Cerebellar nuclear complex (tissue), 1 donor: ENCODE results near the gene SPPL2A.
"Not testable (repeated sequence)": the region's sequence is repeated elsewhere in the genome, so short reads cannot be mapped to it uniquely, and the experiment has no call there.

Experiments used
- DNase-seq, 2 experiments: peaks; one replicate each; lab custom pipeline; 2025; lab: John Stamatoyannopoulos, UW

The SPPL2A gene, protein sequence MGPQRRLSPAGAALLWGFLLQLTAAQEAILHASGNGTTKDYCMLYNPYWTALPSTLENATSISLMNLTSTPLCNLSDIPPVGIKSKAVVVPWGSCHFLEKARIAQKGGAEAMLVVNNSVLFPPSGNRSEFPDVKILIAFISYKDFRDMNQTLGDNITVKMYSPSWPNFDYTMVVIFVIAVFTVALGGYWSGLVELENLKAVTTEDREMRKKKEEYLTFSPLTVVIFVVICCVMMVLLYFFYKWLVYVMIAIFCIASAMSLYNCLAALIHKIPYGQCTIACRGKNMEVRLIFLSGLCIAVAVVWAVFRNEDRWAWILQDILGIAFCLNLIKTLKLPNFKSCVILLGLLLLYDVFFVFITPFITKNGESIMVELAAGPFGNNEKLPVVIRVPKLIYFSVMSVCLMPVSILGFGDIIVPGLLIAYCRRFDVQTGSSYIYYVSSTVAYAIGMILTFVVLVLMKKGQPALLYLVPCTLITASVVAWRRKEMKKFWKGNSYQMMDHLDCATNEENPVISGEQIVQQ

DNA sequence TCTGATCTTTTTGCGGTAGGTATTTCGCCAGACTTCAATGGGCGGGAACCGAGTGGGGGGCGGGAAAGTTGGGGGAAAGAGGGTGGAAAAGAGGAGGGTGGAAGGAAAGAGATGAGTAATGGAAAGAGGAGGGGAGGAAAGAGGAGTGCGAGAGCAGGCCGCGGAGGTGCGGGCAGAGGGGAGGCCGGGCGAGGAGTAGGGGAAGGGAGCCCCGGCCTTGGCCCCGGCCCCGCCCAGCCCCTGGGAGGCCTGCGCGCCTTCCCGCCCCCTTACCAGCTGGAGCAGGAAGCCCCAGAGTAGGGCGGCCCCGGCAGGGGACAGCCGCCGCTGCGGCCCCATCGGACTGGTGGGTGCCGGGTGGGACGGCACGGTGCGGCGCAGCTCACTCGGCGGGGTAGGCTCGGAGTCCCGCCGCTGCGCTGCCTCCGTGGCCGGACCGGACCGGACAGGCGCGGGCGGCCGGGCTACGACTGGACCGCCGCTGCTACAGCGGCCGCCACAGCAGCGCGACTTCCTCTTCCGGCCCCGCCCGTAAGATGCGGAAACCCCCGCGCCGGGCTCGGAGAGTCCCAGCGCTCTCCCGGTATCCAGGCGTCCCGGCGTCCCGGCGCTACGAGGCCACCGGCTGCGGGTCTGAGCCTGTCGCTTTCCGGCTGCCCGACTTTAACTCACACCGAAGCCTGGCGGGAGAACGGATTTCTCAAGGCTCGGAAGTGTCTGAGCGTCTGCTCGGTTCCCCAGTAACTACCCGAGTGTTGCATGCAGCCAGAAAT lies at the start of gene SPPL2A:
TSS of gene SPPL2A (minus strand) at position 512 of the 773 bp plus-strand sequence. CDS start at position 339, 173 bp downstream.
- DNase-seq: no peak

DNA sequence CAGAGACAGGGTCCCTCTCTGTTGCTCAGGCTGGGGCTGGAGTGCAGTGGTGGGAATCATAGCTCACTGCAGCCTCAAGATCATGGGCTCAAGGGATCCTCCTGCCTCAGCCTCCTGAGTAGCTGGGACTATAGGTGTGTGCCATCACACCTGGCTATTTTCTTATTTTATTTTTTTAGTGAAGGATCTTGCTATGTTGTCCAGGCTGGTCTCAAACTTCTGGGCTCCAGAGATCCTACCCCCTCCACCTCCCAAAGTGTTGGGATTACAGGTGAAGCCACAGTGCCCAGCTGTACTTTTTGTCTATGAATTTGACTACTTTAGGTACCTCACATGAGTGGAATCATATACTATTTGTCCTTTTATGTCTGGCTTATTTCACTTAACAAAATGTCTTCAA lies 49.1 kb upstream of the SPPL2A start:
- no peak for DNase-seq

DNA sequence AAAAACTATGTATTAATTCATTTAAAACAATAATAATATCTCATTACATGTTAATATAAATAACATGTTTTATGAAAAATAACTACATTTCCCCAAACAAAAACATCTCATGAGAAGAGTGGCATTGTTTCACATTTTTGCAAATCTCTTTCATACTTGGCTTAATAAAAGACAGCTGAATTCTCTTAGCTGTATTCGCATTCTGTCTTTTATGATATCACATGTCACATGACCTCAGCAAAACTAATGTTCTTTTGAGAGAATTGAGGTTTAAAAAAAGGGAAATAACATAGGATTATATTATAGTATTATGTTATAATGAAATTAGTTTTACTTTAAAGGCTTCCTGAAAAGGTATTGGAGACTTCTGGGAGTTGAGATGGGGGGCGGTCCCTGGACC lies 48.4 kb upstream of the SPPL2A start:
- DNase-seq: no peak

DNA sequence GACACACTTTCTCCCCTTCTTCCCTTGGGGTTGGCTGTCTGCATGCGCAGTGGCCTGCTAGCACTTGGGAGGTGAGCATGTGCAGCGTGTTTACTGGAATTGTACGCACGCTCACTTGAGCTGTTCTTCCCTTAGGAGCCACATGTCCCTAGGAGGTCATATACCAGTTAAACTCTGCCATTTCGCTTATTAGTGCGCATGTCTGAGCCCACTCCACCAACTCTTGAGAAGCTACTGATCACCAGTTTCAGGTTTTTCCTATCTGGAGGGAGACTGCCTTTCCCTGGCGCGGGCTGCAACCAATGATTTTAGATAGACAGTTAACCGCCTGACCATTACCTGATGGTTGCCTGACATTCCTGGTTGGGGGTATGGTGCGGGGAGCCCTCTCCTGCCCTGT lies 47.6 kb upstream of the SPPL2A start:
- DNase-seq: no peak

DNA sequence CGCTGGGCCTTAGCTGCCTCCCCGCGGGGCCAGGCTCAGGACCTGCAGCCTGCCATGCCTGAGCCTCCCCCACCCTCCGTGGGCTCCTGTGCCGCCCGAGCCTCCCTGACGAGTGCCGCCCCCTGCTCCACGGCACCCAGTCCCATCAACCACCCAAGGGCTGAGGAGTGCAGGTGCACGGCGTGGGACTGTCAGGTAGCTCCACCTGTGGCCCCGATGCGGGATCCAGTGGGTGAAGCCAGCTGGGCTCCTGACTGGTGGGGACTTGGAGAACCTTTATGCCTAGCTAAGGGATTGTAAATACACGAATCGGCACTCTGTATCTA lies 46.6 kb upstream of the SPPL2A start:
- DNase-seq: not testable (repeated sequence)

DNA sequence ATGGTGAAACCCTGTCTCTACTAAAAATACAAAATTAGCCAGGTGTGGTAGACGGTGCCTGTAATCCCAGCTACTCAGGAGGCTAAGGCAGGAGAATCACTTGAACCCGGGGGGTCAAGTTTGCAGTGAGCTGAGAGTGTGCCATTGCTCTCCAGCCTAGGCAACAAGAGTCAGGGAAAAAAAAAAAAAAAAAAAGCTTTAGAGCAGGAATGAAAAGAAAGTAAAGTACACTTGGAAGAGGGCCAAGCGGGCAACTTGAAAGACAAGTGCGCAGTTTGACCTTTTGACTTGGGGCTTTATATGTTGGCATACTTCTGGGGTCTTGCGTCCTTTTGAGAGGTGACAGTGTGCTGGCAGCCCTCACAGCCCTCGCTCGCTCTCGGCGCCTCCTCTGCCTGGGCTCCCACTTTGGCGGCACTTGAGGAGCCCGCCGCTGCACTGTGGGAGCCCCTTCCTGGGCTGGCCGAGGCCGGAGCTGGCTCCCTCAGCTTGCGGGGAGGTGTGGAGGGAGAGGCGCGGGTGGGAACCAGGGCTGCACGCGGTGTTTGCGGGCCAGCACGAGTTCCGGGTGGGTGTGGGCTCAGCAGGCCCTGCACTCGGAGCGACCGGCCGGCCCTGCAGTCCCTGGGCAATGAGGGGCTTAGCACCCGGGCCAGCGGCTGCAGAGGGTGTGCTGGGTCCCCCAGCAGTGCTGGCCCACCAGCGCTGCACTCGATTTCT lies 46.1 kb upstream of the SPPL2A start:
- not testable (repeated sequence) for DNase-seq

DNA sequence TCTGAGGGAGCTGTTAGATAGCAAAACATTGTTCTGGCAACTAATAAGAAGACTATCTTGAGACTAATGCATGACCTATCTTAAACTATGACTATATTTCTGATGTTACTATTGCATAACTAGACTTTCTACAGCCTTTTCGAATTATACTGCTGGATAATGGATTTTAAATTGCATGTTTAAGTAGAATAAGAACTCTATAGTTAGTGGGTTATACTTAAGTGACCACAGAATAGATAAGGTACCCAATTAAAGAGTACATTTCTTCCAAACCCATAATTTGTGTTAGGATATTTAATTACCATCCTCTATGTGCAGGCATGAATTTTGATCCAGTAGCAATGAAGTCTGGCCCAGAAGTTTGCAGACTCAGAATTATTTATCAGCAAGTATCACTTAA lies 44.6 kb upstream of the SPPL2A start:
- no peak for DNase-seq

DNA sequence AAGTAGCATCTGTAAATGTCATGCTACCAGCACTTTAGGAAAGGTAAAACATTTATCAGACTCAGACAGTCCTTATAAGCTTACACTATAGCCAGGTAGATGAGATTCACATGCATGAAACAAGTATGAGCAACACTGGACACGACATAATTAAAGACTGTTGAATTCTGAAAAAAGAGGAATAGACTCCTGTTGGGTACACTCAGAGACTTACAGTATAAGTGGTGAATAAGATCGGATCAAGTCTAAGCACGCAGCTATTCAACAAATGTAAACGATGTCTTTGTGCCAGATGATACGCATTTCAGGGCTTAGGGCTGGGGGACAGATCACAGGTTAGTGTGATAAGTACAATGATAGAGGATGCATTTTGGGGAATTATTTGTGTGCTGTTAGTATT lies 43.2 kb upstream of the SPPL2A start:
- DNase-seq: no peak

DNA sequence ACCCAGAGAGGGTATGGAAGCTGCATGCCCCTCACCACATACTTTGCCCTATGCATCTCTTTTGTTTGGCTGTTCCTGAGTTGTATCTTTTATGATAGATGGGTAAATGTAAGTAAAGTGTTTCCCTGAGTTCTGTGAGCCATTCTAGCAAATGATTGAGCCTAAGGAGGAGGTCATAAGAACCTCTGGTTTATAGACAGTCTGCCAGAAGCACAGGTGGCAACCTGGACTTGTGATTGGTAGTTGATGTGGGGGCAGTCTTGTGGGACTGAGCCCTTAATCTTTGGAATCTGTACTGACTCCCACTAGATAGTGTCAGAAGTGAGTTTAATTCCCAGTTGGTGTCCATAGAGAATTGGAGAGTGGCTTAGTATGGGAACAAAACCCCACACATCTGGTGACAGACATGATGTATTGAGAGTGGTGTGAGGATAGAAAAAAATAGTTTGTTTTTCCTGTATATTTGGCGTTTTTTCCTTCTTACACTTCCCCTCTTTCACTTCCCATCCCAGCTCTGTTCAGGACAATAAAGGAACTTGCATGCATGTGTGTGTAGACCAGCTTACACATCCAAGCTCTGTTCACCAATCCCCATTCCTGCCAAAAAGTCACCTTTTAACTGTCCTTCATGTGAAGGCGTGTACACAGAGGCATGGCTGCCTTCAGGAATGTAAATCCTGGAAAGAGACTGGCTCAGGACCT lies 38.1 kb upstream of the SPPL2A start:
- DNase-seq: no peak

DNA sequence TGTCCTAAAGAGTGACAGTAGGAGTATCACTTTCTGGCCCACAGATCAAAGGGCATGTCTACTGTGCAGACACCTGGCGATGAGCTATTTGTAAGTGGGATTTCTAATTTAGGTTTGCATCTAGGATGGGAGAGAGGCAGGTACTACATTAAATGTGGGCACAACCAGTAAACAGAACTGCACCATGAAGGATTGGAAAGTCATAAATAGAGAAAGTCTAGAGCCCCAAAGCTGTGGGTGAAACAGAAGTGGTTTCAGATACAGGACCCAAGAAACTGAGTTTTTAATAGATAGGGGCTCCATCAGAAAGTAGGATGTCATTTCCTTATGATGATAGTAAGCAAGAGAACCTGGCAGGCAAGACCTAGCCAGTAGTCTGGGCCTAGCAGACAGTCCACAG lies 35.2 kb upstream of the SPPL2A start:
- no peak for DNase-seq

DNA sequence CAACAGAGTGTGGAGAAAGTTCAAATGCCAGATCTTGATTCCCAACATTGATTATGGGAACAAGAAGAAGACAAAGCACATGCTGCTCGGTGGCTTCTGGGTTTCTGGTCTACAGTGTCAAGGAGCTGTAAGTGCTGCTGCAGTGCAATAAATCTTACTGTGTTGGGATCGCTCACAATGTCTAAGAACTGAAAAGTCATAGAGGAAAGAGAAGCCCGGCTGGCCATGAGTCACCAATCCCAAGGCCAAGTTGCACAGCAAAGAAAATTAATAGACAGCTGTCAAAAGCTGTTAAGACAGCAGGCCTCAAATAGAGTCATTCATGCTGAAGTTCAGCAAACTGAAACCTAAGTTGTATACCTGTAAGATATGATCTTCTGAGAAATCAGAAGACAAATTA lies 33.2 kb upstream of the SPPL2A start:
- DNase-seq: no peak

DNA sequence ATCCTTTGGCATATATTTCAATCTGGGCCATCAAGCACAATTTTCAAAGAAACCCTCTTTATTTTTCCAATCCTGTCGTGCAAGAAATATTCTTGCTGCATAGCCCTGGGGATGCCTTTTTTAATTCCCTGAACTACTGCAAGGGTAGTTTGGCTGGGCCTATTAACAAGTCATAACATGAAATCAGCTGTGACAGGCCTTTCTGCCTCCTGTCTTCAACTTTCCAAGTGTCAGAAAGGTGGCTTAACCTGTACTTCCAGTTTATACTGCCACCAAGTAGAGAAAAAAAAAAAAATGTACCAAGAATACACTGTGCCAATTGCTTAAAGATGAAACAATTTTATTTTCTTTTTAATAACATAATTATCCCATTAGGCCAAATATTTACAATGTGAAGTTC lies 32.4 kb upstream of the SPPL2A start:
- DNase-seq: no peak

DNA sequence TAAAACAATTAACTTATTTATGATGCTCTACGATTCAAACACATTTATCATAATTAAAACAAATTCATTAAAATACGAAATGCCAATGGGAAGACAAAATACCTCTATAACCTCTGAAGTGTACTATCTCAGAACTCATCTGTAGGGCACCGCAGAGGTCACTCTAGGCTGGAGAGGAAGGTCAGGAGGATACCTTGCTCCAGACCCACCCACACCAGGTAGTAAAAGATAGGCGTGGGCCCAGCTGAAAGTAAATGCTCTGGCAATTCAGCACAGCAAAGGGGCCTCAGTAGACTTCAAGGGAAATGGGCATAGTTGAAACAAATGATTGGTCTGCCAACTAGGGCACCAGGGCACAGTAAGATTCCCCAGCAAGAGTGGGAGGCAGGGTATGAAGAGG lies 26.0 kb upstream of the SPPL2A start:
- no peak for DNase-seq

DNA sequence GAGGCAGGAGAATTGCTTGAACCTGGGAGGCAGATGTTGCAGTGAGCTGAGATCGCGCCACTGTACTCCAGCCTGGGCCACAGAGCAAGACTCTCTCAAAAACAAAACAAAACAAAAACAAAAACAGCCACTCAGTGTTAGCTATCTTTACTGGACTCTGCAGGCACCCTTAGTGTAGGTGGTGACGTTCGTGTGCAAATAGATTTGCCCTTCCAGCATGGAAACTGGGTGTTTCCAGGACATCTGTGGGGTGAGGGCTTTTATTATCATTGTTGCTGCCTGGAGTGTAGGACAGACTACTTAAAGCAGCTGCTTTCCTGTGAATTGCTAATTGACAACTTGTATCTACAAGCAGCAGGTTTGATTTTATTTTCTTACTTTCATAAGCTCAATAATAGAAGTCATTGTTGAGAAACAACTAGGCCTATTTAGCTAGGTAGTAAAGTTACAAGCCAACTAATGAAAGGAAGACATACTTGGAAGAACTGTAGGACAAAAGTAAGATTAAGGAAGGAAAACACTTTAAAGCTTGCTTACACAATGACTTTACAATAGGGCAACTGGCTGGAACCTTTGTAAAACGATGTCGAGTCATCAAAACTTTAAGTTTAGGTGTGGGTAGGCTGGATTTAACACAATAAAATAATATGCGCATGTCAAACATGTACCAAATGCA lies 25.4 kb upstream of the SPPL2A start:
- DNase-seq: no peak

DNA sequence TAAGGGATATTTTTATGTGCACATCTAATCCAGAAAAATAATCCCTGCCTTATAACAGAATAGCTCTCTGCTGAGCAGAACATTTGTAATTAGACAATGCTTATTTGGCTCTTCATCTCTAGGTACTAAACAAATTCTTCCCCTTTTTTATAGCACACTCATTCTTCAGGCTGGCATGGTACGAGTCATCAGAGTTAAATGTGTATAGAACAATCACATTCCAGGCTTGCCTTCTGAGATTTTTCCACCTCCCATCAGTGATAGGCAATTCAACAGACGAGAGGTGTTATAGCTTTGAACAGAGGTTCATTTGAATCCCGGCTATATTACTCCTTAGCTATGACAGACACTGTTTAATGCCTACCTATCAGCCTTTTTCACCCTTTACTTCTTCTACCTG lies 21.4 kb upstream of the SPPL2A start:
- DNase-seq: no peak

DNA sequence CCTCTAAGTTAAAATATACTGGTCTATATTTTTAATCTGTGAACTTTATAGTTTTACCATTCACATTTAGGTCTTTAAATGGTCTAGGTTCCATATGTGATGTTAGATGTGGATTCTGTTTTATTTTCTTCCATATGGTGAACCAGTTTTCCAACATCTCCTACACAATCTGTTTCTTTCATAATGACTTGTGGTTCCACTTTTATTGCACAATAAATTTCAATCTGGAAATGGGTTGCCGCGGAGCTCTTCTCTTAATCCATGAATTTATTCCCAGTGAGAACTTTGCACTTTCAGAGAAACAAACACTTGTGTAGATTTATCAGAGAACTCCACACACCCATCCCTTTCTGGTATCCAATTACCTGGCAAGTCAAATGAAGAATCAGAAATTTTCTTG lies 20.9 kb upstream of the SPPL2A start:
- DNase-seq: no peak

DNA sequence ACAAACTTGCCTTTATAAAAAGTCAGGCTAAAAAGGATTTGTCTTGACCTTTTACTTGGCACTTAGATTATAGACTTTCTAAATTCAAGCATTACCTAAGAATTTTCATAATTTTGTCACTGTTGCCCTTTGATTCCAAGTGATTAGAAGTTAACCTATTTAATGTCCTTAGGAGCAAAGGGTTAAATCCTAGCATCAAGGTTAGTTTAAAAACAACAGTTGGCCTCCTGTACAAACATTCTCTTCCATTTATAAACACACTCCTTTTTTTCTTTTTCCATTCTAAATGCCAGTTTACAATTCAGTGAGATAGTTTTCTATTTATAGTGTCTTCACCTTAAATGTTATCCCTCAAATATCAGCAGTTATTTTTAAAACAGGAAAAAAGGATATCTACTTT lies 18.4 kb upstream of the SPPL2A start:
- DNase-seq: no peak

DNA sequence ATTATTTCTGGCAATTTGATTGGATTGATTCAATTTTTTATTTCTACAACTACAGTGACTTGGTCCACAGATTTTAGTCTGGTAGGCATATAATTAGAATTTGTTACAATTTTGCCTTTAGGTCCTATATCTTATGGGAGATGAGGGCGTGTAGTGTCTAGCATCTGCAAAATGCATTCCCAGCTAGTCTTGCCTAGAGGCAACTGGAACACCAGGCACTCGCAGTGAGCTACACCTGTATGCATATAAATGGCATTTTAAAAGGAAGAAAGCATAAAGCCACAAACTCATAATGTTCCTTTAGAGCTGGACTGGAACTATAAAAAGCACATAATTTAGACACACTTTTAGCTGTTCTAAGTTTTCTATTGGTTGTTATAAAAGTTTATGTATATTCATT lies 17.9 kb upstream of the SPPL2A start:
- no peak for DNase-seq

DNA sequence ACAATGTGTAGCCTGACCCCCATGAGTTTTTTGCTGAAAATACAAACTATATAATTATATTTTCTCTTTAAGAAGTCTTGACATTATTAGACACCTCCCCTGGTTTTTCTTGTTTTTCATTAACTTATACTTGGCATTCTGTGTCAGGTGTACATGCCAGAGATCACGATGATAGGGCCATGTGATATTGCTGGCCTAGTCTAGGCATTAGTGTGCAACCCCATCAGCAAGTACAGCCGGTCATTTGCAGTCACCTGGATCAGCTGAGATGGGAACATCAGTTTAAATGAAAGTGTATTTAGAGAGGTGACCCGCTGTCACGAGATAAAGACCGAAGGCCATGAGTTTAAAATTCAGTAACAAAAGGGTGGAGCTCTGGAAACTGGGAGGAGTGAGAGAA lies 12.6 kb upstream of the SPPL2A start:
- no peak for DNase-seq

DNA sequence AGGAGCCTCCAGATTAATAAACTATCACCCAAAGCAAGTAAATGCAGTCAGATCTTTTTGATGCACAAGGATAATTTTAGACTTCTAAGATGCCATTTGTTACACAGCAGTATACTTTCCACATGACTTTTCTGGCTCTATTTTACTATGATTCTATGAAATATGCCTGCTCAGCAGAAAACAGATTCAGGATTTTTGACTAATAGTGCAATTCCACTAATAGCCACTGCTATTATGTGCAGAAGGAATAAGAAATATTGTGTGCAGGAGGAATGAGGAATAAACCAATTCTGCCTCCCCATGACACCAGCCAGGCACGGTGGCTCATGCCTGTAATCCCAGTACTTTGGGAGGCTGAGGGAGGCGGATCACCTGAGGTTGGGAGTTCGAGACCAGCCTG lies 11.5 kb upstream of the SPPL2A start:
- no peak for DNase-seq

DNA sequence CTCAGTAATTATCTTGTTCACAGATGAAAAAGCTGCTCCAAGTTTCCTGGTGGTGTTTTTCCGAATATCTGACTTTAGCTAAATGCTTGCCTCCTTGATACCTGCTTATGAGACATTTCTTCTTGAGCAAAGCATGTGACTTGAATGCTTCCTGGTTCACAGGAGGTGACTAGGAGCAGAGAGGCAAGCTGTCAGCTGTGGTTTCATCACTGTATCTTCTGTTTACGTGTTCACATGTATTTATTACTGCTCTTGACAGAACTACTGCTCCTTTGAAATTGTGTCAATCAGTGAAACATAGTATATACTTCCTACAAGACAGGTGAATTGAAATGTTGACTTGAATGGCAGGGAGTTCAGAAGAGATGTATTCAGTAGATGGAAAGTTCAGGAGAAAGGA lies 8.9 kb upstream of the SPPL2A start:
- no peak for DNase-seq

DNA sequence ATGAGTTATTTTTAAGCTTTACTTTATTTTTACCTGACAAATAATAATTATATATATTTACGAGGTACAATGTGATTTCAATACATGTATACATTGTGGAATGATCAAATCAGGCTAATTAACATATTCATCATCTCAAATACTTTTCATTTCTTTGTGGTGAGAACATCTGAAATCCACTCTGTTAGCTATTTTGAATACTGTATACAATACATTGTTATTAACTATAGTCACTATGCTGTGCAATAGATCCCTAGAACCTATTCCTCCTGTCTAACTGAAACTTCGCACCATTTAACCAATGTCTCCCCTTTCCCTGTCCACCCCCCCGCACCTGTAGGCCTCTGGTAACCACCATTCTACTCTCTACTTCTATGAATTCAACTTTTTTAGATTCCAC lies 7.9 kb upstream of the SPPL2A start:
- DNase-seq: no peak
